ENCODE data around the gene WAPL.
"Not testable (repeated sequence)": the region's sequence is repeated elsewhere in the genome, so short reads cannot be mapped to it uniquely, and the experiment has no call there.

The WAPL gene

DNA sequence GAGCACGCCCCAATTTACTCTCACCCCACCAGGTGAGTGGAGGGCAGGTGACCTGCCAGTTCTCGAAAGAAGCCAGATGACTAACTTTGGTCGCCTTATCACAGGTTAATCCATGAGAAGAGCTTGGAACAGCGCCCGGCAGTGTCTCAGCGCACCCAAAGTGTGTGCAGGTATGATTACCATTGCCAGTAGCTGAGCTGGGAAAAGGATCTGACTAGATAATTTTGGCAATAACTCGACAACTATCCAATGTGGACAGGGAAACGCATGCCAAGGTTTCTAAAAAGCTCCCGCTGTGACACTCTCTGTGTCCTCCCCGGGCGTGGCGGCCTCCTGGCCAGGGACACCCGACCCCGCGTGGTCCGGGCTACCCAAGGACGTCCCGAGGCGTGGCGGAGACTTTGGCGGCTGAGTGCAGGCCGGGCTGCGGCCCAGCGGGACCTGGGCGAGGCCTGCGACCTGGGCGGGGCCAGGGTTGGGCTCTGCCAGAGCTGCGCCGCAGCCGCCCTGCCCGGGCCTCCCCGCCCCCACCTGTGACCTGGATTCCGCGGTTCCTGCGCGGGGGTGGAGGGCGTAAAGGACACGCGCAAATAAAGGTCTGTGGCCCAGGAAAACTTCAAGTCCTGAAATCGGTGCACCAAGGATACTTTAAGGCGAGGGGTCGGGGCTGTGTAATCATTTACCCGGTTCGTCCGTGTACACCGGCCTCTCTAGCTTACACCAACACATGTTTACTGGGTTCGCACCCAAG is 13.7 kb upstream of the WAPL start:
- peak overlapping the region; percentile 54 for H3K4me3 ChIP-seq (ENCODE audit: low read length)
- no peak for DNase-seq (ENCODE audit: low read depth)

GRCh38 chr10:86533328-86533727 is 11.7 kb upstream of the WAPL start:
- no peak for DNase-seq (ENCODE audit: low read depth)
- TF ChIP-seq, protein P1, sequence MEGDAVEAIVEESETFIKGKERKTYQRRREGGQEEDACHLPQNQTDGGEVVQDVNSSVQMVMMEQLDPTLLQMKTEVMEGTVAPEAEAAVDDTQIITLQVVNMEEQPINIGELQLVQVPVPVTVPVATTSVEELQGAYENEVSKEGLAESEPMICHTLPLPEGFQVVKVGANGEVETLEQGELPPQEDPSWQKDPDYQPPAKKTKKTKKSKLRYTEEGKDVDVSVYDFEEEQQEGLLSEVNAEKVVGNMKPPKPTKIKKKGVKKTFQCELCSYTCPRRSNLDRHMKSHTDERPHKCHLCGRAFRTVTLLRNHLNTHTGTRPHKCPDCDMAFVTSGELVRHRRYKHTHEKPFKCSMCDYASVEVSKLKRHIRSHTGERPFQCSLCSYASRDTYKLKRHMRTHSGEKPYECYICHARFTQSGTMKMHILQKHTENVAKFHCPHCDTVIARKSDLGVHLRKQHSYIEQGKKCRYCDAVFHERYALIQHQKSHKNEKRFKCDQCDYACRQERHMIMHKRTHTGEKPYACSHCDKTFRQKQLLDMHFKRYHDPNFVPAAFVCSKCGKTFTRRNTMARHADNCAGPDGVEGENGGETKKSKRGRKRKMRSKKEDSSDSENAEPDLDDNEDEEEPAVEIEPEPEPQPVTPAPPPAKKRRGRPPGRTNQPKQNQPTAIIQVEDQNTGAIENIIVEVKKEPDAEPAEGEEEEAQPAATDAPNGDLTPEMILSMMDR (conservative IDR thresholded peaks at IDR 0.05; ENCODE audit: low read depth, low read length), result no peak

More for the DNA sequence above, 13.7 kb upstream of the WAPL start:
- TF ChIP-seq, protein P1 (conservative IDR thresholded peaks at IDR 0.05; ENCODE audit: low read depth, low read length), result no peak

DNA sequence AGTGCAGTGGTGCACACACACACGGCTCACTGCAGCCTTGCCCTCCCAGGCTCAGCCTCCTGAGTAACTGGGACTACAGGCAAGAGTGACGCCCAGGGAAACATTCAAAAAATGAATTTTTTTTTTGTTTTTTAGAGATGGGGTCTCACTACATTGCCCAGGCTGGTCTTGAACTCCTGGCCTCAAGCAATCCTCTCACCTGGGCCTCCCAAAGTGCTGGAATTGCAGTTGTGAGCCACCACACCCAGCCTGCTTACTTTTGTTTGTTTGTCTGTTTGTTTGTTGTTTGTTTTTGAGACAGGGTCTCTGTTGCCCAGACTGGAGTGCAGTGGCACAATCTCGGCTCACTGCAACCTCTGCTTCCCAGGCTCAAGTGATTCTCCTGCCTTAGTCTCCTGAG is 7.1 kb upstream of the WAPL start:
- H3K4me3 ChIP-seq (ENCODE audit: low read length); DNase-seq (ENCODE audit: low read depth): not testable (repeated sequence)

More at GRCh38 chr10:86533328-86533727, 11.7 kb upstream of the WAPL start:
- no peak overlapping the region for H3K4me3 ChIP-seq (ENCODE audit: low read length)

DNA sequence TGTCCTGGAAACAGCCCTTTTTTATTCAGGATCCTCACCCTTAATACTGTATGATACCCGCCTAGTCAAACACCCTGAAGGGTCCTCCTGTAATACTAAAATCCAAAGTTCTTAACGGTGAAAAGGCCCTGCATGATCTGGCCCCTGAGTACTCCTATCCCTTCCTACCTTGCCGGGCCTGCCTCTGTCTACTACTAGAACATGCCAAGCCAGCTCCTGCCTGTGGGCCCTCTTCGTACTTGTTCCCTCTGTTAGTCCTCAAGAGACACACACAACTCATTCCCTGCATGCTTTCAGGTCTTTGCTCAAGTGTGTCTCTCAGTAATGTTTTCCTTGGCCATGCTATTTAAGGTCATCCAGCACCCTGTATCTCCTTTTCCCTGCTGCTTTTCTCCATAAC is 5.0 kb upstream of the WAPL start:
- H3K4me3 ChIP-seq (ENCODE audit: low read length), result no peak overlapping the region
- TF ChIP-seq, protein P1 (conservative IDR thresholded peaks at IDR 0.05; ENCODE audit: low read depth, low read length), result no peak
- no peak for DNase-seq (ENCODE audit: low read depth)

DNA sequence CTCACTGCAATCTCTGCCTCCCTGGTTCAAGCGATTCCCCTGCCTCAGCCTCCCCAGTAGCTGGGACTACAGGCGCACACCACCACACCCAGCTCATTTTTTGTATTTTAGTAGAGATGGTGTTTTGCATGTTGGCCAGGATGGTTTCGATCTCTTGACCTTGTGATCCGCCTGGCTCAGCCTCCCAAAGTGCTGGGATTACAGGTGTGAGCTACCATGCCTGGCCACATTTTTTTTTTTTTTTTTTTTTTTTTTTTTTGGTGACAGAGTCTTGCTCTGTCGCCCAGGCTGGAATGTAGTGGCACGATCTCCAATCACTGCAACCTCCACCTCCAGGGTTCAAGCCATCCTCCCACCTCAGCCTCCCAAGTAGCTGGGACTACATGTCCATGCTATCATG is 4.1 kb upstream of the WAPL start:
- DNase-seq (ENCODE audit: low read depth); H3K4me3 ChIP-seq (ENCODE audit: low read length): not testable (repeated sequence)

GRCh38 chr10:86524225-86524962 is 2.8 kb upstream of the WAPL start:
- DNase-seq (ENCODE audit: low read depth), result no peak
- no peak overlapping the region for H3K4me3 ChIP-seq (ENCODE audit: low read length)
- TF ChIP-seq, protein P1 (conservative IDR thresholded peaks at IDR 0.05; ENCODE audit: low read depth, low read length), result no peak

- no peak overlapping the region for H3K4me3 ChIP-seq (ENCODE audit: low read length)
- no peak for DNase-seq (ENCODE audit: low read depth)
These were observed 1.8 kb upstream of the WAPL start for GRCh38 chr10:86523348-86523747.

More at GRCh38 chr10:86523348-86523747, 1.8 kb upstream of the WAPL start:
- TF ChIP-seq, protein P1 (conservative IDR thresholded peaks at IDR 0.05; ENCODE audit: low read depth, low read length), result peak; percentile 27
